NT2/D1 (cell line): Measurements from ENCODE around the gene DLG2.

Source experiments
- DNase-seq: peaks from one replicate; pipeline ENCODE4 v3.0.0-alpha.2; 2011; ENCODE audit warnings: low read depth, low spot score
- H3K27me3 ChIP-seq: 2 replicates; pipeline ENCODE4 v1.6.0; 2011; ENCODE audit warnings: mild to moderate bottlenecking; ENCODE audit not compliant: insufficient read length, insufficient read depth
- H3K36me3 ChIP-seq: 2 replicates; pipeline ENCODE4 v1.6.1; 2011; ENCODE audit warnings: mild to moderate bottlenecking, low read length, mixed read lengths; ENCODE audit not compliant: insufficient read depth, insufficient read length
- H3K4me1 ChIP-seq: 2 replicates; pipeline ENCODE4 v1.5.1; 2011; ENCODE audit not compliant: insufficient read depth, insufficient read length
- H3K4me3 ChIP-seq: 2 replicates; pipeline ENCODE4 v1.5.1; 2011; ENCODE audit warnings: low read depth; ENCODE audit not compliant: insufficient read length
- H3K9ac ChIP-seq: 2 replicates; pipeline ENCODE4 v1.6.0; 2011; ENCODE audit warnings: low read depth; ENCODE audit not compliant: insufficient read length
- H3K9me3 ChIP-seq: 2 replicates; pipeline ENCODE4 v1.5.1; 2011; ENCODE audit warnings: mild to moderate bottlenecking, low read length; ENCODE audit not compliant: insufficient read depth
- SUZ12 ChIP-seq: IDR thresholded peaks from 2 replicates; pipeline ENCODE4 v1.6.1; 2011; ENCODE audit not compliant: insufficient read length, insufficient read depth; ENCODE audit errors: extremely low read depth
- YY1 ChIP-seq: IDR thresholded peaks from 2 replicates; pipeline ENCODE4 v1.6.1; 2011; ENCODE audit not compliant: insufficient read length, insufficient read depth
- ZNF274 ChIP-seq: IDR thresholded peaks from 2 replicates; pipeline ENCODE4 v1.6.1; 2011; ENCODE audit warnings: mild to moderate bottlenecking, low read depth, low read length

DLG2 gene

GRCh38 chr11:83689144-83689780 lies 1937.9 kb downstream of the DLG2 start:
- Histone ChIP-seq H3K9me3 (no peaks in the 10 kb centered on the region), H3K4me1 (no peaks in the 10 kb centered on the region), H3K4me3 (no peak overlapping the region), H3K27me3 (no peaks in the 10 kb centered on the region), H3K9ac (no peak overlapping the region), H3K36me3 (peaks cover 4% of the 10 kb centered on the region)
- TF ChIP-seq ZNF274 (no peak), YY1 (no peak), SUZ12 (no peak)
- no peak for DNase-seq

GRCh38 chr11:83687787-83688186 lies 1939.4 kb downstream of the DLG2 start:
- TF ChIP-seq SUZ12 = no peak
- no peak for TF ChIP-seq YY1
- TF ChIP-seq ZNF274 = no peak
- peaks cover 4% of the 10 kb centered on the region for H3K36me3 ChIP-seq
- no peak overlapping the region for H3K4me3 ChIP-seq
- H3K4me1 ChIP-seq = no peaks in the 10 kb centered on the region
- no peak for DNase-seq
- no peaks in the 10 kb centered on the region for H3K27me3 ChIP-seq
- no peaks in the 10 kb centered on the region for H3K9me3 ChIP-seq
- H3K9ac ChIP-seq = no peak overlapping the region

GRCh38 chr11:83685730-83686129 lies 1941.4 kb downstream of the DLG2 start:
- Histone ChIP-seq H3K4me3 (no peak overlapping the region), H3K27me3 (no peaks in the 10 kb centered on the region), H3K4me1 (no peaks in the 10 kb centered on the region), H3K9me3 (no peaks in the 10 kb centered on the region), H3K9ac (no peak overlapping the region), H3K36me3 (no peaks in the 10 kb centered on the region)
- no peak for TF ChIP-seq ZNF274
- no peak for TF ChIP-seq YY1
- TF ChIP-seq SUZ12 = no peak
- no peak for DNase-seq

GRCh38 chr11:83684071-83684470 lies 1943.1 kb downstream of the DLG2 start:
- Histone ChIP-seq H3K4me1 (no peaks in the 10 kb centered on the region), H3K4me3 (no peak overlapping the region), H3K9ac (no peak overlapping the region), H3K27me3 (no peaks in the 10 kb centered on the region), H3K36me3 (no peaks in the 10 kb centered on the region), H3K9me3 (no peaks in the 10 kb centered on the region)
- DNase-seq = no peak
- TF ChIP-seq ZNF274 (no peak), YY1 (no peak), SUZ12 (no peak)

- no peak for TF ChIP-seq ZNF274
- no peak for TF ChIP-seq YY1
- no peak for TF ChIP-seq SUZ12
- H3K4me1 ChIP-seq = no peaks in the 10 kb centered on the region
- no peaks in the 10 kb centered on the region for H3K27me3 ChIP-seq
Observed at GRCh38 chr11:83682611-83682973, 1944.6 kb downstream of the DLG2 start.

GRCh38 chr11:83681906-83682610 lies 1945.1 kb downstream of the DLG2 start:
- Histone ChIP-seq H3K9me3 (no peaks in the 10 kb centered on the region), H3K4me1 (no peaks in the 10 kb centered on the region), H3K4me3 (no peak overlapping the region), H3K9ac (no peak overlapping the region), H3K36me3 (no peaks in the 10 kb centered on the region), H3K27me3 (no peaks in the 10 kb centered on the region)
- DNase-seq = no peak
- TF ChIP-seq SUZ12 (no peak), ZNF274 (no peak), YY1 (no peak)

More at GRCh38 chr11:83682611-83682973, 1944.6 kb downstream of the DLG2 start:
- Histone ChIP-seq H3K9me3 (no peaks in the 10 kb centered on the region), H3K9ac (no peak overlapping the region), H3K36me3 (no peaks in the 10 kb centered on the region), H3K4me3 (no peak overlapping the region)
- DNase-seq = no peak

- Histone ChIP-seq H3K27me3 (no peaks in the 10 kb centered on the region), H3K36me3 (no peaks in the 10 kb centered on the region), H3K4me1 (no peaks in the 10 kb centered on the region), H3K4me3 (no peak overlapping the region), H3K9me3 (no peaks in the 10 kb centered on the region), H3K9ac (no peak overlapping the region)
- TF ChIP-seq YY1 = no peak
- no peak for TF ChIP-seq SUZ12
- no peak for TF ChIP-seq ZNF274
- no peak for DNase-seq
Observed at GRCh38 chr11:83681031-83681781, 1945.9 kb downstream of the DLG2 start.
